Cardiac fibroblast (primary cell): Measurements from ENCODE around the gene POLD3.

Experiments used
- DNase-seq, 2 donors: peaks; one replicate each; pipeline versions ENCODE4 v3.0.0 to v3.0.0-alpha.2; 2010; ENCODE audit warnings: low read depth in 2 of 2
- H3K4me3 ChIP-seq, 2 donors: replicated peaks in 1 of 2; 1 replicate in 1 of 2; 2 replicates in 1 of 2; pipeline ENCODE4 v1.5.1; 2011; ENCODE audit warnings: low read depth in 2 of 2, low read length in 2 of 2, mild to moderate bottlenecking in 2 of 2, moderate library complexity in 1 of 2
- TF ChIP-seq, protein P1 (sequence below): IDR thresholded peaks from one replicate; pipeline ENCODE4 v1.5.1; 2011; ENCODE audit warnings: low read depth, mild to moderate bottlenecking, low read length, inconsistent platforms

The POLD3 gene

DNA sequence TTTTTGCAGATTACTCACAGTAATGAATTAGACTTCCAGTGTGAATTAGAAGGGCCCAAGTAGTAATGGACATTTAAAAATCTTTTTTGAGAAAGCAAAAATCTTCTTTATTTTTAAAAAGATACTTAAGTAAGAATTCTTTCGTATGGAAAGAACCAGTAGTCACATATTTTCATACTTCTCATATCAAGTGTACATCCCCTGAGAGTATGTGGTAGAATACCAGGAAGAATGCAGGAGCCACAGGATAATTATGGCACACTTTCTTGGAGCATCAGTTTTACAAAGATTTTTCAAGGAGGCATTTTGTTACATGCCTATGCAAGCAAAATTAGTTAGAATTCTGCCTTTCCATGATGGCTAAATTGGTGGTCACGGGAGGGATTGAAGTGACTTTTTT lies 28.1 kb downstream of the POLD3 start:
- peak; percentile 17 to 30 for DNase-seq
- TF ChIP-seq, protein P1, sequence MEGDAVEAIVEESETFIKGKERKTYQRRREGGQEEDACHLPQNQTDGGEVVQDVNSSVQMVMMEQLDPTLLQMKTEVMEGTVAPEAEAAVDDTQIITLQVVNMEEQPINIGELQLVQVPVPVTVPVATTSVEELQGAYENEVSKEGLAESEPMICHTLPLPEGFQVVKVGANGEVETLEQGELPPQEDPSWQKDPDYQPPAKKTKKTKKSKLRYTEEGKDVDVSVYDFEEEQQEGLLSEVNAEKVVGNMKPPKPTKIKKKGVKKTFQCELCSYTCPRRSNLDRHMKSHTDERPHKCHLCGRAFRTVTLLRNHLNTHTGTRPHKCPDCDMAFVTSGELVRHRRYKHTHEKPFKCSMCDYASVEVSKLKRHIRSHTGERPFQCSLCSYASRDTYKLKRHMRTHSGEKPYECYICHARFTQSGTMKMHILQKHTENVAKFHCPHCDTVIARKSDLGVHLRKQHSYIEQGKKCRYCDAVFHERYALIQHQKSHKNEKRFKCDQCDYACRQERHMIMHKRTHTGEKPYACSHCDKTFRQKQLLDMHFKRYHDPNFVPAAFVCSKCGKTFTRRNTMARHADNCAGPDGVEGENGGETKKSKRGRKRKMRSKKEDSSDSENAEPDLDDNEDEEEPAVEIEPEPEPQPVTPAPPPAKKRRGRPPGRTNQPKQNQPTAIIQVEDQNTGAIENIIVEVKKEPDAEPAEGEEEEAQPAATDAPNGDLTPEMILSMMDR: no peak
- no peak overlapping the region for H3K4me3 ChIP-seq

DNA sequence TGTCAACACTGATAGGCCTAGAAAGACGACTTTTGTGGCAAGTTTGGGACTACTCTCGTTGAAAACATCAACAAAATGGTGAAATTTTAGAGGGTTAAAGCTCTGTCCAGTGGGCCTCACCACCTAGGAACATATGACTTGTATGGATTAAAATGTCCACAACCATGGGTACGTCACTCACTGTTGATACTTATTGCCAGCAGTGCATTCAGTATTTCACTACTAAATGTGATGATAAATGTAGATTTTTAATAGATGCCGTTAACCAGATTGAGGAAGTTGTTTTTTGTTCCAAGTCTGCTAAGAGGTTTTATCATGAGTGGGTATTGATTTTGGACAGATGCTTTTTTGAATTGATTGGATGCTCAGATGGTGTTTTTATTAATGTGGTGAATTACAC lies 33.7 kb downstream of the POLD3 start:
- no peak overlapping the region for H3K4me3 ChIP-seq
- no peak for DNase-seq
- TF ChIP-seq, protein P1: no peak

DNA sequence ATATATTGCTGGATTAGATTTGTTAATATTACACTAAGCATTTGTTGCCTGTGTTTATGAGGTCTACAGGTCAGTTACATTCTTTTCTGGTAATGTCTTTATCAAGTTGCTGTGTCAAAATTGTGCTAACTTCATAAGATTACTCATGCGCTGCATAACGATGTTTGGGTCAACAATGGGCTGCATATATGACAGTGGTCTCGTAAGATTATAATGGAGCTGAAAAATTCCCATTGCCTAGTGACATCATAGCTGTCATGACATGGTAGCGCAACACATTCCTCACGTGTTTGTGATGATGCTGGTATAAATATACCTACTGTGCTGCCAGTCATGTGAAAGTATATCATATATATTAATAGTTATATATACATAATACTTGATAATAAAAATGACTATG lies 34.2 kb downstream of the POLD3 start:
- TF ChIP-seq, protein P1: no peak
- no peak overlapping the region for H3K4me3 ChIP-seq
- DNase-seq: no peak

DNA sequence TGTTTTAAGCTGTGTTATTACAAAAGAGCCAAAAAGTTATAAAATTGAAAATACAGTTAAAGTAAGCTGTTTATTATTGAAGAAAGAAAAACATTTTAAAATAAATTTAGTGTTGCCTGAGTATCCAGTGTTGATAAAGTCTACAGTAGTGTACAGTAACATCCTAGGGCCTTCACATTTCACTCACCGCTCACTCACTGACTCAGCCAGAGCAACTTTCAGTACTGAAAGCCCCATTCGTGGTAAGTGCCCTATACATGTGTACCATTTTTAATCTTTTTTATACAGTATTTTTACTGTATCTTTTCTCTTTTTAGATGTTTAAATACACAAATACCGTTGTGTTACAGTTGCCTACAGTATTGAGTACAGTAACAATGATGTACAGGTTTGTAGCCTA lies 35.0 kb downstream of the POLD3 start:
- H3K4me3 ChIP-seq: no peak overlapping the region
- DNase-seq: no peak
- TF ChIP-seq, protein P1: no peak

DNA sequence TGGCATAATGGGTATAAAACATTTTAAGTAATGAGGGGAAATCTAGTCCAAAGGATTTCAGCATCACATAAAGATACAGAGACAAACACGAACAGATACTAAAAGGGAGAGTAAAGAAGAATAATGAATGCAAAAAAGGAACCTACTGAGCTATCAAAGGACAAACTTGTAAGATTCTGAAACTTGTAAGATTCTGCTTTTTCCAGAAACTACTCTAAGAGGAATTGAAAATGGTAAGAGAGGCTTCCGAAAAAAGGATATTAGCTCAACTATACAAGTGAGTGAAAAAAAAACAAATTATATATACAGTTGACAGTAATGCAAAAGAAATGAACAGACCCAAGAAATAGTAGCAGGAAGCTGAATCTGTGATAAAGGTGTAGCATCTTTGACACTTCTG lies 37.7 kb downstream of the POLD3 start:
- TF ChIP-seq, protein P1: no peak
- DNase-seq: no peak
- no peak overlapping the region for H3K4me3 ChIP-seq

DNA sequence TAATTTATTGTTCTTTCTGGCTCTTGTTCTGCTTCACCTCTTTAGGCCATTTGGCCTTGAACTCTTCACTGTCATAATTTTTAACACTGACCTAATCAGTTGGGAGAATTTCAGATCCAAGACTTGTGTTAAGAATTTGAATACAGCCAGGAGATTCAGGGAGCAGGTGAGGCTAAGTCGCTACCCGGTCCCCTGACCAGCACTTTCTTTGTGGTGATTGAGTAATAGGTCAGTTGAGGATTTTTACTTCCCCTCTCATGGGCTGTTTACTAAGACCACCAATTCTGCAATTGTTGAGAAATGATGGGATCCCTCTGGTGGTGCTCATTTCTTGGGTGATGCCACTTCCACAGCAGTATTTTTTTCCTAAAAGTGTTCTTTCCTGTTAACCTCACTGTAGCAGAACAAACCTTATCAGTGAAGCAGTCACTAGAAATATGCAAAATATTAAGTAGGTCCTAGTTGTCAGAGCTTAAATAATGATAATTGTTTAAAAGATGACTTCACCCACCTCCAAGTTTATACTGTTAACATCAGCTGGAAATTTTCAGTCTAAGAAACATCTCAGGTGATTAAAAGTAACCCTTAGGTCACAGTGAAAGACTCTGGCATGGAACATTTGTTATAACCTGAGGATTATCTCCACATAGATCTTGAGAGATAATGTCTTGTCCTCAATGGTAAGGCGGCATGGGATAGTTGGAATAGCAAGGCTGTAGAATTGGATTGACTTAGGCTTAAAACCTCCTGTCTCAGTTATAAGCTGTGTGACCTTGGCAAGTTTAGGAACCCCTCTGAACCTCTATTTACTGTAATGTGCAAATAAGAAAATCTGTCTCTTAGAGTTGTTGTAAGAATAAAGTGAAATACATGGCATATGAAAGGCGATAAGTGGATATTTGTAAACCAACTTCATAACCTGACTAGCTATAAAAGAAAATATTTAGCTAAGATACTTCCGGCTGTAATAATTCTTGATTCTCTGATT lies 41.3 kb downstream of the POLD3 start:
- TF ChIP-seq, protein P1: no peak
- no peak overlapping the region for H3K4me3 ChIP-seq
- DNase-seq: no peak

DNA sequence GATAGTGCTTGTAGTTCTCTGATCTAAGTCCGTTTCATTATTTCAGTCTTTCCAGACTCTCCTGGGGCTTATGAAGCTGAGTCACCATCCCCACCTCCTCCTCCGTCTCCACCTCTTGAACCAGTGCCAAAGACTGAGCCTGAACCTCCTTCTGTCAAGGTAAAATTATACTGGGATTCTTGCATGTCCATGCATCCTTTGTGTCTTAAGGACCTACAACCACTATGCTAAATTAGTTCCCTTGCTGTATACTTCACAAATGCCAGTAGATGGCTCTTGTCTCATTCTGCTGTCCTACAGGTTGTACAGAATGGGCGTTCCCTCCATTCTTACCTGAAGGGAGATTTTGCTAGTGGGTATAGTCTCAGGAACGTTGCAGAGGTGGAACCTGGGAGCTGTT lies 42.2 kb downstream of the POLD3 start:
- DNase-seq: peak; percentile 57 to 81
- no peak overlapping the region for H3K4me3 ChIP-seq
- TF ChIP-seq, protein P1: peak; percentile 40
